Mesendoderm (in vitro differentiated cells): ENCODE measurements around the gene NOS2.
A peak's percentile ranks its signal among the peaks of the same experiment; 100 is the strongest.

ENCODE experiments used
- DNase-seq: peaks from one replicate; pipeline ENCODE4 v3.0.0; 2013
- H2AK5ac ChIP-seq: 2 replicates; pipeline ENCODE4 v1.6.1; 2013; ENCODE audit warnings: low read length, inconsistent platforms
- H2BK120ac ChIP-seq: 2 replicates; pipeline ENCODE4 v1.6.1; 2013; ENCODE audit warnings: low read depth, mild to moderate bottlenecking, low read length, moderate library complexity, mixed read lengths
- H2BK15ac ChIP-seq: replicated peaks from 2 replicates; pipeline ENCODE4 v1.6.1; 2013; ENCODE audit warnings: low read depth, mild to moderate bottlenecking, moderate library complexity
- H2BK5ac ChIP-seq: 2 replicates; pipeline ENCODE4 v1.6.1; 2013; ENCODE audit warnings: low read length, inconsistent platforms
- H3K18ac ChIP-seq: 2 replicates; pipeline ENCODE4 v1.6.1; 2013; ENCODE audit warnings: mild to moderate bottlenecking, low read length, mixed read lengths
- H3K23ac ChIP-seq: one replicate; pipeline ENCODE4 v1.6.1; 2013; ENCODE audit warnings: low read length
- H3K27ac ChIP-seq: 2 replicates; pipeline ENCODE4 v1.5.1; 2013; ENCODE audit warnings: low read depth, mild to moderate bottlenecking, inconsistent platforms, low read length, moderate library complexity
- H3K27me3 ChIP-seq: 2 replicates; pipeline ENCODE4 v1.6.1; 2013; ENCODE audit warnings: low read length, control low read depth, mild to moderate bottlenecking, inconsistent platforms; ENCODE audit not compliant: insufficient read depth, poor library complexity
- H3K36me3 ChIP-seq: 2 replicates; pipeline ENCODE4 v1.6.1; 2013; ENCODE audit warnings: low read length, inconsistent platforms; ENCODE audit not compliant: control insufficient read depth, insufficient read depth
- H3K4ac ChIP-seq: one replicate; pipeline ENCODE4 v1.6.1; 2013; ENCODE audit warnings: low read depth, mild to moderate bottlenecking, low read length, moderate library complexity
- H3K4me1 ChIP-seq: 2 replicates; pipeline ENCODE4 v1.6.1; 2013; ENCODE audit warnings: low read depth, low read length, inconsistent platforms; ENCODE audit not compliant: control insufficient read depth
- H3K4me2 ChIP-seq: 2 replicates; pipeline ENCODE4 v1.6.1; 2013; ENCODE audit warnings: low read length
- H3K4me3 ChIP-seq: 2 replicates; pipeline ENCODE4 v1.5.1; 2013; ENCODE audit warnings: mild to moderate bottlenecking, low read length
- H3K56ac ChIP-seq: one replicate; pipeline ENCODE4 v1.6.1; 2013; ENCODE audit warnings: low read length
- H3K79me1 ChIP-seq: 2 replicates; pipeline ENCODE4 v1.6.1; 2013; ENCODE audit warnings: low read length, inconsistent platforms
- H3K79me2 ChIP-seq: 2 replicates; pipeline ENCODE4 v1.6.1; 2013; ENCODE audit warnings: mild to moderate bottlenecking, low read length; ENCODE audit not compliant: control insufficient read depth, insufficient read depth
- H3K9ac ChIP-seq: 2 replicates; pipeline ENCODE4 v1.6.1; 2013; ENCODE audit warnings: low read length, inconsistent platforms
- H4K5ac ChIP-seq: one replicate; pipeline ENCODE4 v1.6.1; 2013; ENCODE audit warnings: low read length
- H4K8ac ChIP-seq: one replicate; pipeline ENCODE4 v1.6.1; 2013; ENCODE audit warnings: low read depth, mild to moderate bottlenecking, control low read depth, low read length, moderate library complexity
- WGBS: extraction: QIAGEN DNeasy Blood & Tissue Kit; methylation state at CpG from one replicate; pipeline ENCODE4 v1.1.7; 2013; ENCODE audit warnings: low lambda C conversion rate, missing lambda C conversion rate; ENCODE audit not compliant: insufficient coverage; ENCODE audit errors: extremely low coverage; 5-methylcytosine and 5-hydroxymethylcytosine counted together

Gene NOS2

GRCh38 chr17:27810211-27810901 is 10.0 kb upstream of the NOS2 start:
- H2AK5ac ChIP-seq, result no peak overlapping the region
- no peak for DNase-seq
- H4K8ac ChIP-seq, result no peak overlapping the region
- H2BK15ac ChIP-seq, result no peak overlapping the region
- no peak overlapping the region for H3K23ac ChIP-seq
- H3K27ac ChIP-seq, result no peak overlapping the region
- H3K56ac ChIP-seq, result no peak overlapping the region
- no peak overlapping the region for H3K4me3 ChIP-seq
- no peak overlapping the region for H2BK5ac ChIP-seq
- H3K9ac ChIP-seq, result no peak overlapping the region
- no peak overlapping the region for H2BK120ac ChIP-seq
- no peak overlapping the region for H3K4me2 ChIP-seq
- H3K79me1 ChIP-seq, result no peaks in the 10 kb centered on the region
- no peaks in the 10 kb centered on the region for H3K4me1 ChIP-seq
- no CpG with 5 or more reads among the region's 7 CpGs for WGBS
- no peak overlapping the region for H3K4ac ChIP-seq
- no peaks in the 10 kb centered on the region for H3K36me3 ChIP-seq
- H3K79me2 ChIP-seq, result no peaks in the 10 kb centered on the region
- no peak overlapping the region for H3K18ac ChIP-seq
- no peaks in the 10 kb centered on the region for H3K27me3 ChIP-seq
- H4K5ac ChIP-seq, result no peak overlapping the region

DNA sequence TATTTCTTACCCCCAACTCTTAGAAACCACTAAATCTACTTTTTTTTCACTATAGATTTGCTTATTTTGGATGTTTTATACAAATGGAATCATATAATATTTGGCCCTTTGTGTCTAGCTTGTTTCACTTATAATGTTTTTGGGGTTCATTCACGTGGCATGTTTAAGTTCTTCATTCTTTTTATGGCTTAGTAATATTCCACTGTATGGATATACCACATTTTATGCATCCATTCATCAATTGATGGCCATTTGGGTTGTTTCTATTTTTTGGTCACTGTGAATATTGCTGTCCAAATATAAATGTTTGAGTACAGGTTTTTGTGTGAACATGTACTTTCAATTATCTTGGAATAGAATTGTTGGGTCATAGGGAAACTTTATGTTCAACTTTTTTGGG is 9.2 kb upstream of the NOS2 start:
- Histone ChIP-seq H3K4me1 (no peaks in the 10 kb centered on the region), H3K4me3 (no peak overlapping the region), H3K27me3 (no peaks in the 10 kb centered on the region), H4K8ac (no peak overlapping the region), H3K36me3 (no peaks in the 10 kb centered on the region), H2BK5ac (no peak overlapping the region), H3K23ac (no peak overlapping the region), H3K9ac (no peak overlapping the region), H3K4ac (no peak overlapping the region), H2BK120ac (no peak overlapping the region), H2BK15ac (no peak overlapping the region), H3K4me2 (no peak overlapping the region), H3K18ac (no peak overlapping the region), H4K5ac (no peak overlapping the region), H2AK5ac (no peak overlapping the region), H3K79me2 (no peaks in the 10 kb centered on the region), H3K79me1 (no peaks in the 10 kb centered on the region), H3K56ac (no peak overlapping the region), H3K27ac (no peak overlapping the region)
- no CpG with 5 or more reads among the region's 1 CpG for WGBS
- no peak for DNase-seq

DNA sequence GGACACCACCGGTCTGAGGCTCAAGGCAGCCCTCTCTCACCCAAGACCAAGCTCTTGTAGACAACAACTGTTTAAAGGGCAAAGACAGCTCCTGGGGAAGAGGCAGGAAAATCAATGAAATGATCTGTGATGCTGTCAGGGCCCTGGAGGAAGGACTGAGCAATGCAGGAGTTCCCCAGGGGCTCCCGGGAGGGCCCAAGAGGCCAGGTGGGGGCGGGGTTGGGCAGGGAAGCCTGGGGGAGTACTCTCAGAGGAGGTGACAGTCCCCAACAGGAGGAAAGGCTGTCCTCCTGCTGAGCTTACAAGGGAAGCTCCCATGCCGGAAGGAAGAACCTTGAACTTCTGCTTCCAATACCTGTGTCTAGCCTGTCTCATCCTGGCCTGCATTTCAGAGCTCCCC is 8.3 kb upstream of the NOS2 start:
- Histone ChIP-seq H3K36me3 (no peaks in the 10 kb centered on the region), H2BK5ac (no peak overlapping the region), H4K5ac (no peak overlapping the region), H3K79me1 (no peaks in the 10 kb centered on the region), H3K4me2 (no peak overlapping the region), H3K27ac (no peak overlapping the region), H2BK15ac (no peak overlapping the region), H3K4ac (no peak overlapping the region), H3K18ac (no peak overlapping the region), H3K56ac (no peak overlapping the region), H3K27me3 (no peaks in the 10 kb centered on the region), H4K8ac (no peak overlapping the region), H3K9ac (no peak overlapping the region), H2BK120ac (no peak overlapping the region), H2AK5ac (no peak overlapping the region), H3K79me2 (no peaks in the 10 kb centered on the region), H3K4me1 (no peaks in the 10 kb centered on the region), H3K23ac (no peak overlapping the region), H3K4me3 (no peak overlapping the region)
- no peak for DNase-seq
- no CpG with 5 or more reads among the region's 4 CpGs for WGBS

- Histone ChIP-seq H2BK120ac (no peak overlapping the region), H3K9ac (no peak overlapping the region), H3K23ac (no peak overlapping the region), H3K27me3 (no peaks in the 10 kb centered on the region), H4K5ac (no peak overlapping the region), H3K4me3 (no peak overlapping the region), H3K4me2 (no peak overlapping the region), H2AK5ac (no peak overlapping the region), H4K8ac (no peak overlapping the region), H3K36me3 (no peaks in the 10 kb centered on the region), H3K56ac (no peak overlapping the region), H3K4ac (no peak overlapping the region), H3K18ac (no peak overlapping the region), H3K79me2 (no peaks in the 10 kb centered on the region), H3K4me1 (no peaks in the 10 kb centered on the region), H2BK15ac (no peak overlapping the region), H3K27ac (no peak overlapping the region), H2BK5ac (no peak overlapping the region), H3K79me1 (no peaks in the 10 kb centered on the region)
- no CpG with 5 or more reads among the region's 17 CpGs for WGBS
- no peak for DNase-seq
These were observed 7.5 kb upstream of the NOS2 start for GRCh38 chr17:27807567-27808470.

DNA sequence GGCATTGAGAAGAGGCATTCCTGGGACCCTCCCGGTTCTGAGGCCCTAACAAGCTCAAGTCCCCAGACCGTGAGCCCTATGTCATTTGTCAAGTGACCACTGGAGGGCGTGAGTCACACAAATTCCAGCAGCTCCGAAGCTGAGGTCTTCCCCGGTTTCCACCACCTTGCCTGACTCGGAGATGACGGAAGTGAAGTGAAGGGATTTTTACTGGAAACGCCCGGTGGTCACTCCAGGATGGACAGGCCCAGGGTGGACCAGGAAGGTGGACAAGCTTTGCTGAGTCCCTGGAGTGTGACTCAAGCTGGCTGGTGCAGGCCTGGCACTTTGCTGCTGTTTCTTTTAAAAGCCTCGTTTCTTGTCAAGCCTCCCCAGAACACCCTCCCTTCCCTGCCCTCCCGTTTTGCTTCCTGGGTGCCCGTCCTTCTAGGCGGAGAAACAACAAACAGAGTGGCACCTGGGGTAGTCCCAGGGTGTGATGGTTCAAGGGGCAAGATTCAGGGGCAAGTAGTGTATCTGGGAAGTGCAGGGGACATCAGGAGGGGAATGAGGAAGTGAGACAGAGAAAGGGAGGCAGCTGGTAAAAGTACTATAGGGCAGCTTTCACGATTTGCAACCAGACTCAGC is 5.3 kb upstream of the NOS2 start:
- H2BK120ac ChIP-seq, result no peak overlapping the region
- H3K27me3 ChIP-seq, result no peaks in the 10 kb centered on the region
- H2BK15ac ChIP-seq, result no peak overlapping the region
- no CpG with 5 or more reads among the region's 14 CpGs for WGBS
- no peaks in the 10 kb centered on the region for H3K36me3 ChIP-seq
- no peak overlapping the region for H3K4me3 ChIP-seq
- H3K18ac ChIP-seq, result no peak overlapping the region
- H3K27ac ChIP-seq, result no peak overlapping the region
- H3K79me1 ChIP-seq, result no peaks in the 10 kb centered on the region
- H3K56ac ChIP-seq, result peak overlapping the region; percentile 34
- peak overlapping the region; percentile 43 for H3K4me2 ChIP-seq
- no peak overlapping the region for H4K8ac ChIP-seq
- peak overlapping the region; percentile 17 for H3K9ac ChIP-seq
- H2AK5ac ChIP-seq, result no peak overlapping the region
- no peaks in the 10 kb centered on the region for H3K4me1 ChIP-seq
- H3K4ac ChIP-seq, result no peak overlapping the region
- peak; percentile 92 for DNase-seq
- no peak overlapping the region for H2BK5ac ChIP-seq
- H3K23ac ChIP-seq, result no peak overlapping the region
- H4K5ac ChIP-seq, result no peak overlapping the region
- H3K79me2 ChIP-seq, result no peaks in the 10 kb centered on the region
